Stimulated activated CD4-positive, alpha-beta T cell treated with anti-CD3 and anti-CD28 coated beads, Interleukin-2, amount 100 ng/mL, for 4 hours (primary cell): Measurements from ENCODE around the gene INPP5A.

ENCODE experiments used
- DNase-seq: peaks from one replicate; pipeline ENCODE4 v3.0.0-alpha.2; 2020; ENCODE audit warnings: low read depth

Gene INPP5A

GRCh38 chr10:132518572-132519381 is 18.8 kb upstream of the INPP5A start:
- DNase-seq = no peak

- no peak for DNase-seq
Observed at GRCh38 chr10:132519382-132520176, 18.0 kb upstream of the INPP5A start.

GRCh38 chr10:132520177-132520811 is 17.3 kb upstream of the INPP5A start:
- DNase-seq = no peak

- no peak for DNase-seq
Observed at GRCh38 chr10:132521041-132521465, 16.5 kb upstream of the INPP5A start.

GRCh38 chr10:132521466-132522102 is 16.0 kb upstream of the INPP5A start:
- no peak for DNase-seq

GRCh38 chr10:132522521-132523411 is 14.8 kb upstream of the INPP5A start:
- no peak for DNase-seq

GRCh38 chr10:132523561-132524442 is 13.8 kb upstream of the INPP5A start:
- no peak for DNase-seq

GRCh38 chr10:132524443-132525285 is 12.9 kb upstream of the INPP5A start:
- no peak for DNase-seq

- no peak for DNase-seq
Observed at GRCh38 chr10:132526676-132527075, 10.9 kb upstream of the INPP5A start.

GRCh38 chr10:132527339-132528063 is 10.1 kb upstream of the INPP5A start:
- DNase-seq = no peak

GRCh38 chr10:132528064-132528691 is 9.4 kb upstream of the INPP5A start:
- DNase-seq = no peak

- DNase-seq = no peak
Observed at GRCh38 chr10:132532179-132532578, 5.4 kb upstream of the INPP5A start.

- DNase-seq = no peak
Observed at GRCh38 chr10:132532749-132533560, 4.6 kb upstream of the INPP5A start.

- no peak for DNase-seq
Observed at GRCh38 chr10:132533571-132534260, 3.9 kb upstream of the INPP5A start.

GRCh38 chr10:132534391-132535064 is 3.1 kb upstream of the INPP5A start:
- DNase-seq = no peak

GRCh38 chr10:132535065-132535651 is 2.4 kb upstream of the INPP5A start:
- no peak for DNase-seq
